HL-60/S4 treated with retinoic acid at 250 ng/mL for 4 days and 3 days (cell line): ENCODE results near the gene CAMK1D.

Experiments
- in situ Hi-C: fragments of 300-500 bp; cut with MboI; formaldehyde crosslinking; loops from 2 replicates; pipeline ENCODE4 v1.7.0; 2022; ENCODE audit warnings: low sequenced_read_pairs

The CAMK1D gene

DNA sequence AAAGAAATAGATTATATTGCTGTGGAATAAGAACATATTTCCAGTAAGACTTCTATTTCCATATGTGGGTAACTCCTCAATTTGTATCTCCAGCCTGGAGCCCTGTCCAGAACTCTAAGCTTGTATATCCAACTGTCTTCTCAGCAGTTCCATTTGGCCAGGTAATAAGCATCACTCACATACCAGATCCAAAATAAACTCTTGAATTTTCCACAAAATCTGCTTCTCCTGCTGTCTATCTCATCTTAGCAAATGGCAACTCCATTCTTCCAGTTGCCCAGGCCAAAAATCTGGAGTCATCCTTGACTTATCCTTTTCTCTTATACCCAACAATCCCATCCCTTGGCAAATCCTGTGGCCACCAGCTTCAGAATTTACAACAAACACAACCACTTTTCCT is 325.8 kb downstream of the CAMK1D start:
- in situ Hi-C loops, result no loop called here

DNA sequence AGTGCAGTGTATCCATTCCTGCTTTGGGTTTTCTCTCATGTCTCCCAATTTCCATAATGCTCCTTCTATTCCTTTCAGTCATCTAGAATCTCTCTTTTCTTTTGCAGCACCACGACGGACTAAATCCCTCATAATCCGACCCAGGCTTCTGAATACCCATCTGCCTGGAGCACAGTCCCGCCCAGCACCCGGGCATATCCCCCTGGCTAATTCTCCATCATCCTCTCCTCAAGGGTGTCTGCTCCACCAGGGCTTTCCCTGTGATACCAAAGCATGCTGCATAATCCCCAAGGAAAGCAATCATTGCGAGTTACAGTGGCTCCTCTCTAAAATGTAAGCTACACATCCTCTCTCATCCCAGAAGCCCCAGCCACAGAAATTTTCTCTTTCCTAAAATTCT is 330.3 kb downstream of the CAMK1D start:
- in situ Hi-C loops, result no loop called here

DNA sequence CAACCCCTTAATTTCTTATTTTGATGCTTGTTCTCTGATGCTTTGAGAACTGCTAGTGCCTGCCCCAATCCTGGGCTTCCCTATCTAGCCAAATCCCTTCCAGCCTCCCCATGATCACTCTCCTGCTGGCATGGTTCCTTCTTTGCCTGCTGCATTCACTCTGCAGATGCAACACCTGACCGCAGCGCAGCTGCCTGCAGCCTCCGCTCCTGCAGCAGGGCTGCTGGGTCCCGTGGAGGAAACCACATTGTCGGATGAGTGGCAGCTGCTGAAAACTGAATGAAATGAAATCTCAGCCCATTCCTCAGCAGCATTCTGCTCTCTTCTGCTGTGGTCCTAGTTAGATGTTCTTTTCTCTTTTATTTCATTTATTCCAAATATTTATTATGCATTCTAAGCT is 331.9 kb downstream of the CAMK1D start:
- in situ Hi-C loops, result no loop called here

DNA sequence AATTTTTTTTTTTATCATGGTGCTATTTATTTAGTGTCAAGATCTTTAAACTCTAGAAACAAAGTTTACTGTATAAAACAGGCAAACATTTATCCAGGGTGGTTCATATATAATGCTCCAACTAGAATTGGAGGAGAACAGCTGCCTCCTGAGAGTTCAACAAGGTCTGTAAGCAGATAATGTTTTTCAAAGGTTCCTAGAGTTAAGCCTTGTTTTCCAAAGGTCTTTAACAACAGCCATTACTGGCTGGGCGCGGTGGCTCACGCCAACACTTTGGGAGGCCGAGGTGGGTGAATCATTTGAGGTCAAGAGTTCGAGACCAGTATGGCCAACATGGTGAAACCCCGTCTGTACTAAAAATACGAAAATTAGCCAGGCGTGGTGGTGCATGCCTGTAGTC is 335.4 kb downstream of the CAMK1D start:
- in situ Hi-C loops, result no loop called here

DNA sequence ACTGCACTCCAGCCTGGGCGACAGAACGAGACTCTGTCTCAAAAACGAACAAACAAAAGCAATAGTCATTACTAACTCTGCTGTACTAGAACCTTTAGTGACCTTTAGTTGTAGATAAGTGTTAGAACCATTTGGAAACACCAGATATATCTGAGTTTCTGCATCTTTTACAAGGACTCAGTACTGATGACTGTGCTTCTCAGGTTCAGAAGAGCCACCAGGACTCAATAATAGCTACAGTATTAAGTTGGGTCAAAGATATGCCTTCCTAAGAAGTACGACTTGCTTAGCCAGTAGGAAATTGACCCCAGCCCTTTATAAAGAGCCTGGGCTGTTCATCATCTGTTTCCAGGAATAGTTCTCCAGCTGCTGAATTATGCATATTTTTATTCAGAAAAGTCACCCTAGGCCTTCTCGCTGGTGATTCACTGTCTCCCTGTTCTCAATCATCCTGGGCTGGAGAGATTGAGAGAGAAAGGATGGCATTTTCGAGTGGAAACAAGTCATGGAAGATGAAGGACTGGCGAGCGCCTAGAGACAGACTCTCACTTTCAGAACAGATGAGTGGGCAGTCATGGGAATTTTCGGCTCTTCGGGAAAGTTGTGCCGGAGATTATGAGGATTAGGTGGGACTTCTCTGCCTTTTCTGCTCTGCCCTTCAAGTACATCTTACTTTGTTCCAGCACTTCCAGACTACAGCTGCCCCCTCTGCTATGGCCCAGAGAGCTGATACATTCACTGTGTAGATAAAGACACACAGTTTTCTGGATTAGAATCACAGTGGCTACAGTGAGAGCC is 336.1 kb downstream of the CAMK1D start:
- in situ Hi-C loops, result no loop called here

DNA sequence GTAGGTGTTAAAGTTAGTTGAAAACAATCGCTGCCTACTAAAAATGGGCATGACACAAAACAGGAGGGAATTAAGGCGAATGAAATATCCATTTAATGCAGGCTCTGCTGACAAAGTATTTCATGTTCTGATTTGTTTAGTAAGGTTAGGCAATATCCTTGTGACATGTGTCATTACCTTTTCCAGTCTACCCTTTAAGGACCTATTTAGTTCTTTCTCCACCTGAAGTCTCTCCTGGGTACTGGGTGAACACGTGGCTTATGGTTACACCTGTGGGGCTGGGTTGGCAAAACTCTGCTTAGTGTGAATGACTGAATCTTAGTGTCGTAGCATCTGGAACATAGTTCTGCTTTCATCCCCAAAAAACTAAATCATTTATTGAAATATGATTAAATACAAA is 338.6 kb downstream of the CAMK1D start:
- in situ Hi-C loops, result no loop called here

DNA sequence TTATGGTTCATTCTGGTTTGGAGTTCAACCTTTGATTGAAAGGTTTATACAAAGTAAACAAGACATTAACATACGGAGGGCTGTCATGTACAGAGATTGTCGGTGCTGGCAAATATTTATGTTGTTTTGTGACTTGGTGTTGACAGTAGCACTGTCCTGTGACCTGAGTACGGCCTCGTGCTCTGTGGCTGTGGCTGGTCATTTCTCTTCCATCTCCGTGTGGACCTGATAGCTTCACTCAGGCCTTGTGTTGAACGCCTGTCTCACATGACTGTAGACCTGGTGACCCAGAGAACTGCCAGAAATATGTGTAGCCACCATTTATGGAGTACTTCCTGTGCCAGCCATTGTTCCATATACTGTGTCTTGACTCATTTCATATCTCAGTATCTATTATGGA is 340.5 kb downstream of the CAMK1D start:
- in situ Hi-C loops, result no loop called here

DNA sequence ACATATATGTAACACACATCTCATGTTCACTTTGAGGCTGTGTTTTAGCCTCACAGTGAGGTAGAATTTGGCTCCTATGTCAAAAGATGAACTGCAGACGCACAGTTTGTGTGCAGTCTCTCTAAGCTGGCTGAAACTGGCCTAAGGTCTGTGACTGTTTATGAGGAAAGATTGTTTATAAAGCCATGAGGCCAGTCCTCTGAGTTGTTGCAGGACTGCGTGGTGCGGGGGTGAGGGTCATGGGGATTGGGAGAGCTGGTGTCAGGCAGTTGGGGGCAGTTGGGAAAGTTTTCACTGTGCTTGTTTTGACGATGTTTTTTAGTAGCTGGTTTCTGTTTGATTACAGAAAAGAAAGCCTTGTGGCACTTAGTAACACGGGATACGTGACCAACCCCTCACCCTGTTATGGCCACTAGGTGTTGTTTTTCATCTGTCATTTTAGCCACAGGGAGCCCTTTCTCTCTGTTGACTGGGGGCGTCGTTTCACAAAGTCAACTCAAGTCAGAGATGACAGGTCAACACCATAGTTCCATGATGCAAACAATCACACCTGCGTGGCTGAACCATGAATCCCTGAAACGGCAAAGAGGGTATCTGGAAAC is 341.3 kb downstream of the CAMK1D start:
- in situ Hi-C loops, result no loop called here

DNA sequence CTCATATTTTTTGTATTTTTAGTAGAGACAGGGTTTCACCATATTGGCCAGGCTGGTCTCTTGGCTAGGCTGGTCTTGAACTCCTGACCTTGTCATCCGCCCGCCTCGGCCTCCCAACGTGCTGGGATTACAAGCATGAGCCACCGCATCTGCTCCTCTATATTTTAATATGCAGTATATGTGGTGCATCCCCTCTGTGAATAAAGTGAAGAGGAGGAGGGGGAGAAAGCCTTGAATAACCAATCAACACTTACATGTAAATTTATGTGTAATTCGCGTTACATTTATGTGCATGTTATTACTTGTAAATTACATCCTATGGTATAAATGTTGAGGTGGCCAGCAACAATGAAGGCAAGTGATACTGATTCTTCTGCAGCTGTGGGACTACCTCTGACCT is 342.2 kb downstream of the CAMK1D start:
- in situ Hi-C loops, result no loop called here

DNA sequence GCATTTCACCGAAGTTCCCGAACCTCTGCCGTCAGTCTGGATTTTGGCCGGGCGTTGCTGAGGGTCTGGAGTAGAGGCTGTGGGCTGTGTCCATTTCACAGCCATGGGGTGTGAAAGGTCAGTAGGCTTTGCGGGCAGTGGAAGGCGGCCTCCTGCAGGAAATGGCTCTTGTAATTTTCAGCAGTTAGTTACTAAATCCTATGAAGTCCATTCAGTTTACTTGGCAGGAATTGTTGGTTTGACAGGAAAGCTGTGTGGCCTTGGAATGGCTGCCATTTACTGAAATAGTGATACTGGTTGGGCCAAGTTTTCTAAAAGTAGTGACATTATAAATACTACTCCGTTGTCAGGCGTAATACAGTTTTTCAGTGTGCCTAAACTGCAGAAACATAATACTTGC is 348.4 kb downstream of the CAMK1D start:
- in situ Hi-C loops, result no loop called here

DNA sequence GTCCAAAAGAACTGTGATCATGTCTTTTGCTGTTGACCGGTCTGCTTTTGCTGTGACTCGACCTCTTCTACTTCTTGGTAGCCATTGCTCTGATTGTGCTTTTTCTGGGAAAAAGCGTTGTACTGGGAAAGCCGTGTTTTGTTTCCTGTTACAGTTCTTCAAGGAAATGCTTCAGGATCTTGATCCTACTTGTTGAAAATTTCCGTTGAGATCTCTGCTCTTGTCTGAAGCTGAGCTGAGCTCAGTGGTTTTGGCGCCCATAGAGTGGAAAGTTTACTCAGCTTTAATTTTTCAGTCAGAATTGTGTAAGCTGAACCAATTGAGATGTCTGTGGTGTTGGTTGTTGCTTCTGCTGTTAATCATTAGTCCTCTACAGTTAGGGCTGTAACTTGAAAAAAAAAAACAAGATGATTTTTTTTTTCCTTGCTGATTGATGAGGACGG is 349.9 kb downstream of the CAMK1D start:
- in situ Hi-C loops, result no loop called here

DNA sequence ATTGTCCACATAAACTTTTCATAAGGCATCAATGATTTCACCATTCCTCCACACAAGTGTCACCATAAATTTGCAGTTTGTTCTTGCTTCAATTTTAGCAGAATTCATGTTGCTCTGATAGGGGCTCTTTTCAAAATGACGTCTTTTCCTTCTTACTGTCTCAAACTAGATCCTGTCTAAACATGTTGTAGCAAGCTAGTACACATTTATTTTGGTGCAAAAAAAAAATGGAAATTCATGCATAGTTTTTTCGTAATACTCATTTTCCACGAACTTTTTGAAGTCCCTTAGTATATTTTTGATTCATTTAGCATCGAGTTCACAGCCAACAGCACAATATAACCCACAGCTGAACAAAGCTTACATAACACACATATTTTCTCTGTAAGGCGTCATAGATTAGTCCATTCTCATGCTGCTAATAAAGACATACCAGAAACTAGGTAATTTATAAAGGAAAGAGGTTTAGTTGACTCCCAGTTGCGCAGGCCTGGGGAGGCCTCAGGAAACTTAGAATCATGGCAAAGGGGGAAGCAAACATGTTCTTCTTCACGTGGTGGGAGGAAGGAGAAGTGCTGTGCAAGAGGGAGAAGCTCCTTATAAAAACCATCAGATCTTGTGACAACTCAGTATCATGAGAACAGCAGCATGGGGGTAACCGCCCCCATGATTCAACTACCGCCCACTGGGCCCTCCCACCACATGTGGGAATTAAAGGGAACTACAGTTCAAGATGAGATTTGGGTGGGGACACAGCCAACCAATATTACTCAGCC is 350.6 kb downstream of the CAMK1D start:
- in situ Hi-C loops, result no loop called here

DNA sequence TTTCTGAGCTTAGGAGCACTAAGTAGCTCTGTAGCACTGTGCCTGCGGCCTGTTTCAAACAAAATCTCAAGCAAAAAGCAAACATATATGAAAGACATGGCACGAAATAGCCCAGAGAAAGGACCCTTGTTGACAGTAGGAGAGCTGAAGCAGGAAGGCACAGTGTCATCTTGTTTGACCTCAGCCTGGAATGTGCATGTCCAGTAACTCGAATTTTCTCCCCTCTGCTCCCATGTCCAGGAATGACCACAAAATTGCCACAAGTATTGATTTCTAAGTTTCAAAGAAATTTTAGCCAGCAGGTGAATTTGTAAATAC is 351.2 kb downstream of the CAMK1D start:
- in situ Hi-C loops, result no loop called here

DNA sequence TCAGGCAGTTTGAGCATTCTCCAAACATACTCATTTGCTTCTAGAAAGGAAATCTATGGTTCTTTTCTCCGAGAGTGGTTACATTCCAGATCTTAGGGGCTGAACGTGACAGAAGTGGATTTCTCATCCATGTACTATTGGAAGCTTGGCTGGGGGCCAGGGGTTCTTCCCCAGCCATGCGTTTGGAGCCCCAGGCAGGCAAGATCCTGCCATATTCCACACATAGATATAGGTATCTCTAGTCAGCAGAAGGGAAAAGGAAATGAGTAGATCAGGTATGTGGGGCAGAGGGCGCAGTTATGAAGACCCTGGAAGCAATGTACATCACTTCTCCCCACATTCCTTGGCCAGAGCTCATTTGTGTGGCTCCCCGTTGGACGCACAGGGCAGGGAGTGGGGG is 352.3 kb downstream of the CAMK1D start:
- in situ Hi-C loops, result no loop called here

DNA sequence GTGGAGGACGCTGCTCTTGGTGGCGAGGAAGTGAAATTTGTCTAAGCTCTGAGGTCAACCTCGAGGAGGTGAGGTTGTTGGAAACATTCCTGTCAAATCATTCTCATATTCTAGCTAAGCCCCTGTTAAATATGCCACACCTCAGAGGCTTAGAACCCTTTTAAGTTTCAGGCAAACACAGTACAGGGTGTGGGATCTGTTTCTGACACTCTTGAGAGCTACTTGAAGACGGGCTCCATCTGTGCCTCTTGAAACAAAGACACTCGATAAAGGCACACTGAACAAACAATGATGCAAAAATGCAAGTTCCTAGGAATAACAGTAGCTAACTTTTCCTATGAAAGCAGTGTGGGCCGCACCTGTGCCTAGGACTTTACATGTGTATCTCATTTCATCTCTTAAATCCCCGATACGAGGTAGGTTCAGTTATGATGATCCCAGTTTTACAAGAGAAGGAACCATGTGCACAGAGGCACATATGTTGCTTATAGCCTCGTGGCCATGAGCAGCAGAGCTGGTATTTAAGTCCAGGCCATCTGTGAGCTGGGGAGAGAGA is 352.9 kb downstream of the CAMK1D start:
- in situ Hi-C loops, result no loop called here

DNA sequence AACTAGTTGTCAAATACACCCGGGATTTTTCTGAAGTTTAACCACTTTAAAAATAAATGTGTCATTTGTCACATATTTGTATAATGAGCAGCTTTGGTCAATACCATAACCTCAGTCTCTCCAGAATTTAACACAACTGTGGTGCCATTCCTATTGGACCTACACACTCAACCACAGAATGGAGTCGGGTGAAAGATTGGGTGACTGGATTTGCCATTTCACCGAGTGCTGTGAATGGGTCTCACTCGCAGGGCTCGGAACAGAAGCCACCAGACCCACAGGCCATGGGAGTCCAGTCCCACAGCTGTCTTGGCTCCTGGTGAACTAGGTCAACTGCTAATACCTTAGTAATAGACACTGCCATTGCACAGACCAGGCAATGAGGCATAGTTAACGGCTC is 353.8 kb downstream of the CAMK1D start:
- in situ Hi-C loops, result no loop called here

DNA sequence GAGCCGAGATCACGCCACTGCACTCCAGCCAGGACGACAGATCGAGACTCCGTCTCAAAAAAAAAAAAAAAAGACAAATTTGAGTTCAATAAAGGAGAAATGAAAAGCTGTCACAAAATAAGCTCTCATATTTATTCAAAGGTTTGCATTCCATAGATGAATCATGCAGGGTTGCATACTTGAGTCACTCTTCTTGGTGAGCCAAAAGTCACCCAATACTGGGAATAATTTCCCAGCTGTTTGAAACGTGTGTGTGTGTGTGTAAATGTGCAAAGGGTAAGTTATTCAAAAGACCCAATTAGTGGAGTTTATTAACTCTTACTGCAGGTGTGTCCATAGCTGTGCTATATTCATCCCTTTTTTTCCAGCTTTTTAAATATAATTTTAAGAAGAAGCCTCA is 354.5 kb downstream of the CAMK1D start:
- in situ Hi-C loops, result no loop called here

DNA sequence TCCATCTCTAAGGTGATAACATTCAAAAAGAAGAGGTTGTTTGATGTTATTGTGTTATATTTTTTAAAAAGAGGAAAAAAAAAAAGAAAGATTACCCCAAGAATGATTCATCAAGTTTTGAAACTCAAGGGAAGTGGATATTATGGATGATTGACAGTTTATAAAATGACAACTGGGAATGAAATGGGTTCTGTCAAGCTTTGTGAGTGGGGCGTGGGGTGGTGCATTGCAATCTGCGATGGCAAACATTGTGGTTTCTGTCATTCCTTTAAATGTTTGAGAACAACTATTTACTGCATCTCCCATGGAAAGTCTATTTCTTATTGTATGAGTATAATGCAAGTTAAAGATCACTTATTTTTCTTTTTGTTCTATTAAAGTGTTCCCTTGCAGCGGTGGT is 355.1 kb downstream of the CAMK1D start:
- in situ Hi-C loops, result no loop called here

DNA sequence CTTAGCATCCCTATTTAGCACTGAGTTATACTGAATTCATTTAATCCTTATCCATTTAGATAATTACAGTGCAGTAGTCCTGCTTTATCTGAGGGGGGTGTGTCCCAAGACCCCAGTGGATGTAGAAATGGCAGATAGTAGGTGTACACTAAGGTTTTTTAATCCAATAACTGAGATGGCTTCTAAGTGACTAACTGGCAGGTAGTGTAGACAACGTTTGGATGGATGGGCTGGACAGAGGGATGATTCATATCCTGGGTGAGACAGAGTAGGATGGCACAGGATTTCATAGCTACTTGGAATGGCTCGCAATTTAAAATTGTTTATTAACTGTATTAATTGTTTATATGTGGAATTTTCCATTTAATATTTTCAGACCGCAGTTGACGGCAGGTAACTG is 356.6 kb downstream of the CAMK1D start:
- in situ Hi-C loops, result no loop called here

DNA sequence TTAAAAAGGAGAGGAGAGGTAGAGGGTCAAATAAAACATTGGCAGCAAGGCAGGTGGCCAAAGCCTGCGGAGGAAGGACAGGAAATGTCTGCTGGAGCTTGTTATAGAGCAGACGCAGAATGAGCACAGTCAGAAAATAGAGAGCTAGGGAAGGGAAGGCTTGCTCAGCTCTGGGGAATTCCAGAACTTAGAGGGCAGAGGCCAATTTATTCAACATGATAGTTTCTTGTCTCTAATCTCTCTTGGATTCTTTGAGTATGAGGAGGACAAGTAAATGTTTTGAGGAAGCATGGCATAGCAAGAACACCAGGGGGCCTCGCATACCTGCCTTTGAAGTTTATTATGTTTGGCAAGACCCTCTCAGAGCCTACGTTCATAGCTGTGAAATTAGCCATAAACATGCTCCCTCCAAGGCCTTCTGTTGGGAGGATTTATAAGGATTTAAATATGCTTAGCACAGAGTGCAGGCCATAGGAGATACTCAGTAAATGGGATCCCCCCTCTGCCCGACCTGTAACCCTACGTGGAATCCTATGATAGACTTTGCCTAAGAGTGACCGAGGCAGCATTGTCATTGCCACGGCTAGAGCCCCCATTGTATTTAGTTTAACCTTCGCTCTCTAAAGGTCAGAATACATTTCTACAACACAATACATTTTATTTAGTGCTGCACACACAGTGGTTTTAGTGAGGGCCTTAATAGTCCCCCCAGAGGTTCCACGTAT is 358.3 kb downstream of the CAMK1D start:
- in situ Hi-C loops, result no loop called here

DNA sequence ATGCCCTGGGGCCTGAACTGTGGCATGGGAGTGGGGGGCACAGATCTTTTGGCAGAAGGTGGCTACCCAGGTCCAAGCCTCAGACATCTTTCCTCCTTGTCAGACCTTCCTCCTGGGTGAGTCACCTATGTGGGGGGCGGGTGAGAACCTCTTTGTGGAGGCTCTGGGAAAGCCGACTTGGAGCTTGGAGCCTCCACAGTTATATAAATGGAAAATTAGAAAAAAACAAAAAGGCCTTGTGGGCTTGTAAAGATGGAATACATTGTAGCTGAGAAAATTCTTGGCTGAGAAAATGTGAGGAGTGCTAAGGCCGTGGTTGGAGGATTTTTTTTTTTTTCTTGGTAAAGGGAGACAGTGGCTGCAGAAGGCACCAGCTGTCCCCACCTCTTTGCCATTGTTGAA is 359.7 kb downstream of the CAMK1D start:
- in situ Hi-C loops, result no loop called here
